K562 (cell line): ENCODE measurements around the gene ATP6V1F. TPM values are rescaled to one million over a fixed set of nuclear protein-coding genes. Genes with fewer than 3 reads are reported as not detected.

ENCODE experiments used
- ARNT ChIP-seq, 2 experiments: fragments of 450-650 bp; IDR thresholded peaks; 2 replicates each; pipeline ENCODE4 v1.6.1; 2016; ENCODE audit warnings: mild to moderate bottlenecking in 1 of 2
- ATF1 ChIP-seq, 2 experiments: fragments of 450-650 bp in 1 of 2; IDR thresholded peaks; 2 replicates each; pipeline ENCODE4 v1.6.1; 2016; ENCODE audit warnings: missing compliant biosample characterization in 1 of 2, missing genetic modification characterization in 1 of 2
- ELK1 ChIP-seq: sonication (generic); formaldehyde crosslinking; IDR thresholded peaks from 2 replicates; pipeline ENCODE4 v1.8.1; 2022; ENCODE audit warnings: missing genetic modification reagents
- EWSR1 ChIP-seq: fragments of 450-650 bp; IDR thresholded peaks from 2 replicates; pipeline ENCODE4 v1.6.1; 2018; ENCODE audit warnings: borderline replicate concordance, mild to moderate bottlenecking, low read depth, moderate library complexity; ENCODE audit not compliant: partially characterized antibody
- MCM5 ChIP-seq: fragments of 450-650 bp; IDR thresholded peaks from 2 replicates; pipeline ENCODE4 v1.6.1; 2016; ENCODE audit warnings: low read depth
- NFYB ChIP-seq: IDR thresholded peaks from 2 replicates; pipeline ENCODE4 v1.6.1; 2011; ENCODE audit warnings: mild to moderate bottlenecking, moderate library complexity; ENCODE audit not compliant: insufficient read length; ENCODE audit errors: extremely low read depth
- RERE ChIP-seq: sonication (generic); formaldehyde crosslinking; IDR thresholded peaks from 2 replicates; pipeline ENCODE4 v1.8.0; 2023; ENCODE audit warnings: missing genetic modification reagents, mild to moderate bottlenecking, borderline replicate concordance
- SMAD3 ChIP-seq: fragments of 450-650 bp; formaldehyde crosslinking; conservative IDR thresholded peaks from 2 replicates; pipeline ENCODE4 v1.4.0; 2020; ENCODE audit warnings: mild to moderate bottlenecking
- SMARCA4 ChIP-seq: fragments of 450-650 bp; IDR thresholded peaks from 2 replicates; pipeline ENCODE4 v1.6.1; 2016
- TCF3 ChIP-seq: sonication (generic); formaldehyde crosslinking; IDR thresholded peaks from 2 replicates; pipeline ENCODE4 v1.4.0; 2020; ENCODE audit warnings: mild to moderate bottlenecking, missing genetic modification reagents
- TRIM28 ChIP-seq: fragments of 450-650 bp; IDR thresholded peaks from 2 replicates; pipeline ENCODE4 v1.6.1; 2017
- ZBTB33 ChIP-seq: sonication (generic); formaldehyde crosslinking; IDR thresholded peaks from 2 replicates; pipeline ENCODE4 v1.8.1; 2023; ENCODE audit warnings: mild to moderate bottlenecking, missing genetic modification reagents
- ZHX1 ChIP-seq: fragments of 150-350 bp; conservative IDR thresholded peaks from 2 replicates; pipeline ENCODE4 v1.6.1; 2014; ENCODE audit warnings: low read length
- ZNF41 ChIP-seq: fragments of 250-450 bp; sonication (Bioruptor Pico); conservative IDR thresholded peaks from 2 replicates; pipeline ENCODE4 v1.4.0; 2020; ENCODE audit warnings: mild to moderate bottlenecking
- polyA plus RNA-seq, 8 experiments: library from polyadenylated mRNA; depleted of rRNA in 4 of 8; stranded (reverse) in 5 of 8; unstranded in 3 of 8; fragments of >200 nt; fragmentation: Nextera tagmentation in 2 of 8; fragmentation: Illumina TruSeq in 1 of 8; extraction: Ambion mirVana in 2 of 8; extraction: Trizol in 1 of 8; gene quantifications; 2 replicates each; pipeline versions ENCODE4 v1.2.1 to v1.2.3, GENCODE V29; 2011 to 2014; ENCODE audit warnings: inconsistent platforms in 1 of 8, missing spikeins in 1 of 8
- total RNA-seq, 7 experiments: library from RNA; depleted of rRNA in 6 of 7; stranded (reverse); fragments of >200 nt in 6 of 7; fragmentation: Illumina TruSeq in 2 of 7; extraction: Trizol in 2 of 7; gene quantifications; 2 replicates each; pipeline versions ENCODE4 v1.2.1 to v1.2.3, GENCODE V29; 2011 to 2021; ENCODE audit warnings: low replicate concordance in 1 of 7

The ATP6V1F gene
- total and polyA plus RNA-seq, 9 of the 15 experiments (the other 6 are each of a cell fraction or from before 2014, with no cell fraction given): 206 to 1,123 (median 542) TPM

- TF ChIP-seq RERE (CRISPR knock-in tag): no peak
- TF ChIP-seq ELK1 (CRISPR knock-in tag): no peak
- peak; percentile 24; the same call in 1 of the 2 replicates for TF ChIP-seq TCF3 (CRISPR knock-in tag)
- TF ChIP-seq SMAD3 (CRISPR knock-in tag): no peak
- 0 out of 4 replicates have a peak, but pooled peaks of 1 of the 2 experiments have one; percentile 31 for TF ChIP-seq ARNT (IDR thresholded peaks at IDR 0.05)
- peak; percentile 72; the same call in 1 of the 2 replicates for TF ChIP-seq ZBTB33
- TF ChIP-seq TRIM28: peak; percentile 99
- no peak for TF ChIP-seq ZHX1
- TF ChIP-seq NFYB: no peak
- TF ChIP-seq ATF1 (CRISPR knock-in tag; IDR thresholded peaks at IDR 0.05): no peak
- TF ChIP-seq ATF1 (tag; IDR thresholded peaks at IDR 0.05): 0 out of 2 replicates have a peak, but pooled peaks have one; percentile 30
- no peak for TF ChIP-seq EWSR1
- 0 out of 2 replicates have a peak, but pooled peaks have one; percentile 46 for TF ChIP-seq SMARCA4
- TF ChIP-seq ZNF41 (CRISPR knock-in tag): no peak
- no peak for TF ChIP-seq MCM5
These were observed 21.2 kb downstream of the ATP6V1F start (continued) for GRCh38 chr7:128883622-128884448.
